Tibial artery (tissue), 4 donors: Measurements from ENCODE around the gene MCEE.

Experiments used
- DNase-seq, 2 donors: peaks; one replicate each; pipeline ENCODE4 v3.0.0-alpha.2; 2019
- H3K27ac ChIP-seq, 2 donors: fragments of 200-600 bp; sonication (generic) in 1 of 2; 1 replicate in 1 of 2; 2 replicates in 1 of 2; pipeline ENCODE4 v1.5.1; 2018 to 2019; ENCODE audit warnings: mild to moderate bottlenecking in 1 of 2
- H3K27me3 ChIP-seq, 2 donors: fragments of 200-600 bp; sonication (generic) in 1 of 2; one replicate each; pipeline versions ENCODE4 v1.5.1 to v1.6.0; 2016 to 2019
- H3K36me3 ChIP-seq, 3 donors: fragments of 200-600 bp; sonication (generic) in 2 of 3; one replicate each; pipeline ENCODE4 v1.5.1; 2016 to 2019; ENCODE audit warnings: mild to moderate bottlenecking in 2 of 3
- H3K4me1 ChIP-seq, 4 donors: fragments of 200-600 bp; sonication (generic) in 2 of 4; 1 replicate in 3 of 4; 2 replicates in 1 of 4; pipeline ENCODE4 v1.5.1; 2016 to 2019
- H3K4me3 ChIP-seq, 2 donors: fragments of 200-600 bp; sonication (generic) in 1 of 2; 1 replicate in 1 of 2; 2 replicates in 1 of 2; pipeline ENCODE4 v1.5.1; 2018 to 2019; ENCODE audit warnings: mild to moderate bottlenecking in 2 of 2
- H3K9me3 ChIP-seq, 3 donors: fragments of 200-600 bp; sonication (generic) in 1 of 3; one replicate each; pipeline ENCODE4 v1.5.1; 2016 to 2019
- CTCF ChIP-seq, 2 experiments: fragments of 200-600 bp in 1 of 2; fragments of 450-650 bp in 1 of 2; IDR thresholded peaks; one replicate each; pipeline ENCODE4 v1.5.1; 2017 to 2019; ENCODE audit warnings: antibody characterized with exemption in 2 of 2, mild to moderate bottlenecking in 1 of 2, moderate library complexity in 1 of 2
- intact Hi-C: fragments of 100-400 bp; cut with DNase I; formaldehyde crosslinking; loops from one replicate; pipeline ENCODE4 v1.15.0; 2023; ENCODE audit warnings: low total_unique reads

Gene MCEE

GRCh38 chr2:71082402-71083252 is 47.4 kb downstream of the MCEE start:
- H3K36me3 ChIP-seq, result peaks cover 14 to 23% (median 22%) of the 10 kb centered on the region in 3 donors
- no peak for TF ChIP-seq CTCF (IDR thresholded peaks at IDR 0.05)
- no peak for DNase-seq
- H3K4me3 ChIP-seq, result no peak overlapping the region
- H3K4me1 ChIP-seq, result no peaks in the 10 kb centered on the region
- no peaks in the 10 kb centered on the region for H3K9me3 ChIP-seq
- intact Hi-C loops, result no loop called here
- H3K27ac ChIP-seq, result no peak overlapping the region
- H3K27me3 ChIP-seq, result no peaks in the 10 kb centered on the region

DNA sequence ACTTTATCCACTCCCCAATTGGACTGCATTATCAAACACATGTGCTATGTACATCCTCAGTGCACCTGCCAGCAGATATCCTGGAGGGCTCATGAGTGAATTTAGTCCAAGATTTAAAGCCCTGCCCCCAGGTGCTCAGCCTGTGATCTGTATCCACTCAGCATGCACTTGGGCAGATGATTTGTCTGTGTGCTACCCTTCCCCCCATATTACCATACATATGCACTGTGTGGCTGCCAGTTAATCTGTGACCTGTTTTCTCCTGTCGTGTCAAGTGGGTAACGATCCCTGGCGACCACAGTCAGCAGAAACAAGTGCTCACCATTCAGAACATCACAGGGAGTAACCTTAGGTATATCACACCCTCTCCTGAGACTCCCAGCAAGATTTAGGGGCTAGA is 51.4 kb downstream of the MCEE start:
- H3K9me3 ChIP-seq, result no peaks in the 10 kb centered on the region
- no peak for DNase-seq
- H3K36me3 ChIP-seq, result peaks cover 45 to 62% (median 62%) of the 10 kb centered on the region in 3 donors
- no peaks in the 10 kb centered on the region for H3K4me1 ChIP-seq
- no peak overlapping the region for H3K27ac ChIP-seq
- intact Hi-C loops, result no loop called here
- H3K27me3 ChIP-seq, result no peaks in the 10 kb centered on the region
- H3K4me3 ChIP-seq, result no peak overlapping the region
- TF ChIP-seq CTCF (IDR thresholded peaks at IDR 0.05), result no peak

GRCh38 chr2:71074893-71075395 is 55.1 kb downstream of the MCEE start:
- H3K27me3 ChIP-seq, result no peaks in the 10 kb centered on the region
- no peak overlapping the region for H3K4me3 ChIP-seq
- peaks cover 49 to 75% (median 74%) of the 10 kb centered on the region in 3 donors for H3K36me3 ChIP-seq
- no peak for DNase-seq
- intact Hi-C loops, result no loop called here
- no peaks in the 10 kb centered on the region for H3K9me3 ChIP-seq
- H3K27ac ChIP-seq, result no peak overlapping the region
- peaks cover 0 to 26% (median 17%) of the 10 kb centered on the region in 4 donors for H3K4me1 ChIP-seq
- TF ChIP-seq CTCF (IDR thresholded peaks at IDR 0.05), result no peak

DNA sequence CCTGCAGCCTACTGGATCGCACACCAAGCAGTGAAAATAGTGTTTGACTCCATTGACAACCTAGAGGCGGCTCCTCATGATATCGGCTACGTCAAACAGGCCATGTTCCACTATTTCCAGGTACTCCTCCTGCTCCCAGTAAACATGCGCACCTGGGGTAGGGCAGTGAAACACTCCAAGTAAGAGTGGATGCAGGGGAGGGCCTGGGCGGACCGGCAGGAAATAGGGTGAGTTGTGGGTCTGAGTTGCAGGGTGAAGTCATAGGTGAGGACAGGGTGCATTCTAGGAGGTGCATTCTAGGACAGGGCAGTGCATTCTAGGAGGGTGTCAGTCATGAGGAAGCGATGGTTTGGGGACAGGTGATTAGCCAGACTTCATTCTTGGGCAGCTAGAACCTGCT is 56.6 kb downstream of the MCEE start:
- Histone ChIP-seq H3K4me3 (no peak overlapping the region), H3K27ac (no peak overlapping the region), H3K36me3 (peaks cover 42 to 61% (median 61%) of the 10 kb centered on the region in 3 donors), H3K4me1 (peaks cover 0 to 34% (median 26%) of the 10 kb centered on the region in 4 donors), H3K9me3 (no peaks in the 10 kb centered on the region), H3K27me3 (no peaks in the 10 kb centered on the region)
- DNase-seq, result no peak
- intact Hi-C loops, result no loop called here
- TF ChIP-seq CTCF (IDR thresholded peaks at IDR 0.05), result no peak

DNA sequence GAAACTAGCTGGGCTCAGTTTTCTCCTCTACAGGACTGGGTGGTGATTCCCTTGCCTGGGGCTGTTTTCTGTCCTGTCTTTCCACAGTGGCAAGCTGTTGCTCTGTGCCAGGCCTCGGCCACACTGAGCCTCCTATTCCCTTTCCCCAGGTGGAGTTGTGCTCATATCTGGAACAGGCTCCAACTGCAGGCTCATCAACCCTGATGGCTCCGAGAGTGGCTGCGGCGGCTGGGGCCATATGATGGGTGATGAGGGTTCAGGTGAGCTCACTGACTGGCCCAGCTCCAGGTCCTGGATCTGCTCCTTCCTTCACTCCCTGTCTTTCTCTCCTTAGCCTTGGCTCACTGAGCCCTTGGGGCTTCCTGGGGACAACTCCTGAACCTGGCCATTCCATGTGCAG is 57.5 kb downstream of the MCEE start:
- H3K9me3 ChIP-seq, result no peaks in the 10 kb centered on the region
- intact Hi-C loops, result no loop called here
- no peaks in the 10 kb centered on the region for H3K27me3 ChIP-seq
- no peak overlapping the region for H3K27ac ChIP-seq
- no peak for TF ChIP-seq CTCF (IDR thresholded peaks at IDR 0.05)
- peaks cover 0 to 34% (median 29%) of the 10 kb centered on the region in 4 donors for H3K4me1 ChIP-seq
- H3K36me3 ChIP-seq, result peaks cover 34 to 51% (median 51%) of the 10 kb centered on the region in 3 donors
- H3K4me3 ChIP-seq, result no peak overlapping the region
- DNase-seq, result no peak
